Calu3 (cell line): Measurements from ENCODE around the gene CMKLR1. TPM values are rescaled to one million over a fixed set of nuclear protein-coding genes. Genes with fewer than 3 reads are reported as not detected.

Experiments
- BruUV-seq: library from RNA; stranded (reverse); fragments of 400-500 nt; replicated peaks from 2 replicates; lab custom pipeline; 2021; lab: Mats Ljungman, UMichigan
- CTCF ChIA-PET: fragments of 300-600 bp; sonication (Branson Sonifier 250); formaldehyde crosslinking; loops from one replicate; lab custom pipeline; 2022; ENCODE audit warnings: antibody characterized with exemption; lab: Charles Lee
- DNase-seq: peaks from one replicate; pipeline ENCODE4 v3.0.0; 2022
- H3K27ac Mint-ChIP-seq: one replicate; pipeline ENCODE4 v1.8.0; 2022; ENCODE audit warnings: mixed read lengths; ENCODE audit not compliant: unreplicated experiment
- H3K27me3 Mint-ChIP-seq: one replicate; pipeline ENCODE4 v1.8.0; 2022; ENCODE audit warnings: mixed read lengths; ENCODE audit not compliant: unreplicated experiment
- H3K36me3 Mint-ChIP-seq: one replicate; pipeline ENCODE4 v1.8.0; 2022; ENCODE audit warnings: mild to moderate bottlenecking, moderate library complexity, mixed read lengths; ENCODE audit not compliant: insufficient read depth, unreplicated experiment
- H3K4me1 Mint-ChIP-seq: one replicate; pipeline ENCODE4 v1.8.0; 2022; ENCODE audit warnings: mild to moderate bottlenecking, low read depth, mixed read lengths; ENCODE audit not compliant: unreplicated experiment
- H3K4me3 Mint-ChIP-seq: one replicate; pipeline ENCODE4 v1.8.0; 2022; ENCODE audit warnings: mild to moderate bottlenecking, low read depth, moderate library complexity, mixed read lengths; ENCODE audit not compliant: unreplicated experiment
- H3K9me3 Mint-ChIP-seq: one replicate; pipeline ENCODE4 v1.8.0; 2022; ENCODE audit warnings: low read depth, mixed read lengths; ENCODE audit not compliant: unreplicated experiment
- CTCF ChIP-seq: fragments of 200-600 bp; IDR thresholded peaks from one replicate; pipeline ENCODE4 v1.8.0; 2022; ENCODE audit warnings: antibody characterized with exemption; ENCODE audit not compliant: unreplicated experiment
- intact Hi-C: fragments of 100-400 bp; cut with micrococcal nuclease; formaldehyde crosslinking; loops from one replicate; pipeline ENCODE4 v1.10.0; 2022; ENCODE audit not compliant: unreplicated experiment
- total RNA-seq: library from RNA; stranded (reverse); gene quantifications from 2 replicates; pipeline ENCODE4 v1.2.3, GENCODE V29; 2022

CMKLR1 gene
- total RNA-seq, 1 experiment from 2014 or later: not detected

- CTCF ChIA-PET: interaction anchor here (0.8 kb wide), 1 partner anchor 9 kb away, joined by 3 read pairs; no protein-coding TSS in a partner anchor
- H3K27me3 Mint-ChIP-seq: peaks cover 16% of the 10 kb centered on the region
Observed at GRCh38 chr12:108381787-108382436, 42.8 kb upstream of the CMKLR1 start.

GRCh38 chr12:108380382-108380781, 41.3 kb upstream of the CMKLR1 start:
- BruUV-seq: no TSS peak
- CTCF ChIA-PET: no interaction called here
- Mint-ChIP-seq H3K4me3 (no peak overlapping the region), H3K4me1 (no peaks in the 10 kb centered on the region), H3K27me3 (peaks cover 1% of the 10 kb centered on the region), H3K36me3 (no peaks in the 10 kb centered on the region), H3K27ac (no peak overlapping the region), H3K9me3 (no peaks in the 10 kb centered on the region)
- intact Hi-C loops: no loop called here
- no peak for DNase-seq
- TF ChIP-seq CTCF: no peak

More at GRCh38 chr12:108381787-108382436, 42.8 kb upstream of the CMKLR1 start:
- H3K4me1 Mint-ChIP-seq: no peaks in the 10 kb centered on the region
- no peaks in the 10 kb centered on the region for H3K36me3 Mint-ChIP-seq
- TF ChIP-seq CTCF: no peak
- no peak overlapping the region for H3K4me3 Mint-ChIP-seq
- DNase-seq: peak; percentile 16
- intact Hi-C loops: no loop called here
- H3K9me3 Mint-ChIP-seq: peaks cover 2% of the 10 kb centered on the region
- no TSS peak for BruUV-seq
- H3K27ac Mint-ChIP-seq: no peak overlapping the region

- intact Hi-C loops: no loop called here
- no TSS peak for BruUV-seq
- no peak for TF ChIP-seq CTCF
- CTCF ChIA-PET: no interaction called here
- H3K4me1 Mint-ChIP-seq: no peaks in the 10 kb centered on the region
- no peaks in the 10 kb centered on the region for H3K36me3 Mint-ChIP-seq
- no peak for DNase-seq
- no peak overlapping the region for H3K4me3 Mint-ChIP-seq
- no peaks in the 10 kb centered on the region for H3K27me3 Mint-ChIP-seq
- H3K27ac Mint-ChIP-seq: no peak overlapping the region
- H3K9me3 Mint-ChIP-seq: no peaks in the 10 kb centered on the region
Observed at GRCh38 chr12:108379823-108380222, 40.7 kb upstream of the CMKLR1 start.

GRCh38 chr12:108378926-108379325, 39.8 kb upstream of the CMKLR1 start:
- Mint-ChIP-seq H3K27ac (no peak overlapping the region), H3K9me3 (no peaks in the 10 kb centered on the region), H3K4me3 (no peak overlapping the region), H3K36me3 (no peaks in the 10 kb centered on the region), H3K4me1 (no peaks in the 10 kb centered on the region), H3K27me3 (no peaks in the 10 kb centered on the region)
- no peak for DNase-seq
- BruUV-seq: no TSS peak
- CTCF ChIA-PET: no interaction called here
- intact Hi-C loops: no loop called here
- no peak for TF ChIP-seq CTCF
